Inferior parietal cortex (tissue), 1 donor: ENCODE results near the gene POMZP3.
A peak's percentile ranks its signal among the peaks of the same experiment; 100 is the strongest.
"Not testable (repeated sequence)": the region's sequence is repeated elsewhere in the genome, so short reads cannot be mapped to it uniquely, and the experiment has no call there.

ENCODE experiments used
- DNase-seq: peaks from one replicate; pipeline ENCODE4 v3.0.0-alpha.2; 2016; ENCODE audit errors: extremely low spot score

Gene POMZP3

DNA sequence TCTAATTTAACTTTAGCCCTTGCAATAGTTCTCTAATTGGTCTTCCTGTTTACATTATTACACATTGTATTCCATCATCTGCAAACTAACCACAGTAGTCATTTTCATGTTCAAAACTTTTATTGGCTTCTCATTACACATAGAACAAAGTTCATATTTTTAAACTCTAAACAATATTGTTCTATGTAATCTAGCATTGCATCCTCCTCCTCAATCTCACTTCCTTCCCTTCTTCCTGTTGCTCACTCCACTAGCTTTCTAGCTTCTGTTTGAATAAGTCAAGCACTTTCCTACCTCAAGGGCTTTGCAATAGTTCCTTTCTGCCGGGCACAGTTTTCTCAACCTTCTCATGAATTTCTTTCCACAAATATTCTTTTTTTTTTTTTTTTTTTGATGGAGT is 38.5 kb downstream of the POMZP3 start:
- DNase-seq: not testable (repeated sequence)

DNA sequence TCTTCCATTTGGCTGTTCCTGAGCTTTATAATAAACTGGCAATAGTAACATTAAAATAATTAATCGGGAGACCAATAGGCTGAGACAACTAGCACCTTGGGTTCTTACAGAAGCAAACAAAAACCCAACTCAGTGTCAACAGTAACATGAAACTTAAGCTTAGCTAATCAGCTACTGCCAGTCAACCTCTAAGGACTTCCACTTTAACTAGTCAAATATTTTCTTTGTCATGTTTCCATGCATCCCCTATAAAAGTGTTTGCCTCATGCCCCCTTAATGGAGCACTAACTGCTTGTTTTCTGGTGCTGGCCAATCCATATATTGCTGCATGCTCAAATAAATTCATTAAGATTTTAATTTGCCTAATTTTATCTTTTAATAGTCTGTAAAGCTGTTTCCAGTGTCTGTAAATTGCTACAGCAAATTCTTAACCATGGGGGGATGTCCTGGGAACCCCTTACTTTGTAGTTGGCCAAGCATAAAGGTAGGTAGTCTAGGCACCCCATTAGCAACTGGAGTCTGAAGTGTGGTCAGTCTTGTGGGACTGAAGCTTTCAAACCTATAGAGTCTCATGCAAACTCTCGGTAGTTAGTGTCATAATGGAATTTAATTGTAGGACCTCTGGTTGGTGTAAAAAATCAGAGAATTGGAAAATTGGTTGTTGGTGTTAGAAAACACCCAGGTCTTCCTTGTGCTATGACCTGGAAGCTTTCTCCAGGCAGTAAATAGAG is 40.3 kb downstream of the POMZP3 start:
- not testable (repeated sequence) for DNase-seq

DNA sequence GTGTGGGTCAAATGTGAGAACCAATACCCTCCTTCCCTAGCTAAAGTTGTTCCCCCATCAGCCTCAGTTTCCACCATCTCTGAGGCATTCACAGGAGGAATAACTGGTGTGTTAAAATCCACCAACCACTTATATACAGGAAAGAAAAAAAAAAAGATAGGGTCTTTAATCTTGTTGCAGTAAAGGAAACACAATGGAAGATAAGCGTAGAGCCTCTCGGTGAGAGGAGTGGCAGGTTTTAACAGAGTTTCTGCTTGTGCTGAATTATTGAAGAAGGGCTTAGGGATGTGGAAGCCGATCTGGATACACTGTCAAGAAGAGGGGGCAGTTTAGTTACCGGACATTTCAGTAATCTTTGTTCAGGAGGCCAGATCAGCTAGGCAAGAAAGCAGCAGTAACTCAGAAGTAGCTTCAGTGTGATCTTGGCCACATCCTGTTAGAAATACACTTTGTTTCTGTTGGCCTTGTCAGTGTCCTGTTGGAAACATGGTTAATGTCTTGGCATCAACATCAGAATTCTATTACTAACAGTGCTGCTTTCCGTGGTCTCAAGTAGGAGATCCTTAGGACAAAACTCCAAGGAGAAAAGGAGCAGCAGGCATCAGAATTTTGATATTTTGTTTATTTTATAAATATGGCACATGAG is 43.3 kb downstream of the POMZP3 start:
- not testable (repeated sequence) for DNase-seq

DNA sequence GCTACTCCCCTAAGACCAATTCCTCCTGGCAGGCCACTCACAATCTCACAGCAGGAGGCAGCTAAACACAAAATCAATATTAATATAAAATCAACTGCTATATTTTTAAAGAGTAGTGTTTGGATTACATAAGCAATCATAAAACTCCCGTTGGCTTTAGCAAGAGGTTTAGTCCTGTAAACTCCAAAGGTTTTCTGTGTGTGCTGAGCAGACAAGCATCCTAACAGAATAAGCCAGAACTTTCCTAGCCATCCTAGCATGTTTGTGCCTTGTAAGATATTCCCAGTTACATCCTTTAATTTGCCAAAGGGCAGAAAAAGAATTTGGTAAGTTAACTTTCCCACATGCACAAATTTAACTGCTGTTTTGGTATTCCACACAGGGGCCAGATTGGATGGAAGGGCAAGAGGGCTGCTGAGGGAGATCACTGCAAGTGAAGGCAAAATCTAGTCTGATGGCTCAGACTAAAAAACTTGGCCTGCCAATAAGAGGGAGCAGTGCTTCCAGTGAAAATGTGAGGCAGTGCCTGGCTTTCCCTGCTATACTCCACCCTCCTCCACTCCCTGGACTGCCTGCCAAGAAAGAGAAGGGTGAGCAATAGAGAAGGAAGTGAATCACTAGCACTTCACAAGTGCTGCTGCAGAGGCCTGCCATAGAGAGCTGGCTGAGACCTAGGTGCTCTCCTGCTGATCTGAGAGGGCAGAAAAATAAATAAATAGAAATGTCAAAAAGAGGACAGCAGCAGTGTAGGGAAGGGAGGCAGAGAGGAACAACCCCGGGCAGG is 44.0 kb downstream of the POMZP3 start:
- peak; percentile 55 for DNase-seq

DNA sequence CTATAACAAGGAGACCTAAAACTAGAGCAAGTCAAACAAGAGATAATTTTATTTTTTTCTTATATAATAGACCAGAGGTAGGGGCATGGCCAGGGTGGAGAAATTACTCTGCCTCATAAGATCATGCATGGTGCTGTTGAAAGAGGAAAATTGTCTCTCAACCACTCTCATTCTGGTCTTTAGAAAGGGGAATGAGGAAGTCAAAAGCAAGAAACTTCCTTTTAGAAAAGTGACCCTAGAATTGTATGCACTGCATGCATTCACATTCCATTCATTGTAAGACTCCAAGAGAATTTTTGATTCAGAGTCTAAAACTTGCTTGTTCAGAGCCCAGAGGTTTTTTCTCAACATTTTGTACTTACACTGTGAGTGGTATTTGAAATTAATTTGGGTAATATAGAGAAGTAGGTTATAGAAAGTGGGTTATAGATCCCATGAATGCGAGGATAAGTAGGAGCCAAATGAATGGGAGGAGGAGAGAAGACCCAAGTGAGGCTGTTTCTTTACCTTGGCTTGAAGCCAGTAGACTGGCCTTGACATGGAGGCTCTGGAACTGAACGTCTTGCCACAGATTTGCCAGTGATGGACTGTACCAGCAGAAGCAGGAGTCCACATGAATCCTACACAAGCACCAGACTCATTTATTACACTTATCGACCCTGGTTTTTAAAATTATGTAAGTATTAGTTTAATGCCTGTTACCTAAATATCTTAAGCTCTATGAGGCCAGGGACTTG is 51.0 kb downstream of the POMZP3 start:
- DNase-seq: not testable (repeated sequence)

DNA sequence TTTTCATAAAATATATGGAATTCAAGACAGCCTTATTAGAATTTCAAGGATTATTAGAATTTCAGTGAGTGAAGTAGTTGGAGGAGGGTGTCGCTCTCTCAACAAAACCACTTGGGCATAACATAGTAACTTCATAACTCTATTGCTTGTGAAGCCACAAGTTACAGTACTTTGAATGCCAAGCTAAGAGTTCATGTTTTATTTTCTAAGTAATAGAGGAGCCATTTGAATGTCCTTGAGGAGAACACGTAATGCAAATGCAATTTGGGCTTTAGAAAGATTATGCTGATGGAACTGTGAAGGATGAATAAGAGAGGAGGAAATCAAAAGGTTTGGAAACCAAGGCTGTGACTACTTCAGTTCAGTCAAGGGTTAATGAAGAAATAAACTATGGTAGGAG is 51.6 kb downstream of the POMZP3 start:
- not testable (repeated sequence) for DNase-seq

DNA sequence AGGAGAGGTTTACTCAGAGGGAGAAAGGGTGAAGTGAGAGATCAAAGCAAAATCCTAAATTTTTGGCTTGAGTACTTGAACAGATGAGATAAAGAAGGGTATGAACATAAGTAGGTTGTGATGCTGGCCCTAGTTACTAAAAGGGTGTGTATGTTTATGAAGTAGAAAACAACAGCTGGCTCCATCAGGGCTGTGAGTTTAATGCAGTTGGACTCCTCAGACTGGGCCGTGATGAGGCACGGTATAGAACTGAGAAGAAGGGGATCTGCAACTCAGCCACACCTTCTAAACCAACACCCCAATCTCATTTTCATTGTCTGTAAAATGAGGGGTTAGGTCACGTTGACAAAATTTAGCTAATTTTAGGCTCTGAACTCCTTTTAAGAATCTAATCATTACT is 54.8 kb downstream of the POMZP3 start:
- not testable (repeated sequence) for DNase-seq

DNA sequence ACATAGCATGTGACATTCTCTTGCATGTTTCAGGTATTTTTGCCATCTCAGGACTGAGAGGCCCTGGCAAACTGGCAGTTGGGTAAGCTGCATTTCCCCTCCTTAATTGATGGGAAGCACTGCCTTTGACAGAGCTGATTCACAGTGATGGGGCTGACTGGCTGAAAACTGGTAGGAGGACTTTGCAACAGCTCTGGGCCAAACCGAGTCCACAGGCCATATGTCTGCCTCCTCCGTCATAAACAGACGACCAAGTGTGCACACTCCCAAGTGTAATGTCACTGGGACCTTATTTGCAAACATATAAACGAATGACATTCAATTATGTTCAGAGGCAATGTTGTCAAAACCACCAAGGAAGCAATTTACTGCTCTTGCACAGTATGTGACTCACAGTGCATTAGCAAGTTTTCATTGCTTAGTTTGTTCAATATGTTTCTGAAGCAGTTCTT is 56.7 kb downstream of the POMZP3 start:
- DNase-seq: peak; percentile 12

DNA sequence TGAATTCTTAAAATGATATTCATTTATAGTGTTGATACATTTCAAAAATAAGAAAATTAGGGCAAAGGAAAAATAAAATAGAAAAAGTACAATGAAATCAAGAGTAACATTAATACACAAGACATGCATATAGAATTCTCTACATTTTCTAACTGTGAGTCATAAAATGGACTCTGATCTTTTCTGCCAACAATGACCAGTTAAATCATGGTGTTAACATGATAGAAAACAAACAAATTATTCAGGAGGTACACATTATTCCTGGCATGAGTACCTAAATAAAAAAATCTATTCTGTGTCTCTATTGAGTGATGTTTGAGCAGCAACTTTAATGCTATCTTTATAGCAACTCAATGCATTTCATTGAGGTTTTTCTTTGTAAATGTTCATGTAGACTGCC is 58.3 kb downstream of the POMZP3 start:
- DNase-seq: not testable (repeated sequence)

DNA sequence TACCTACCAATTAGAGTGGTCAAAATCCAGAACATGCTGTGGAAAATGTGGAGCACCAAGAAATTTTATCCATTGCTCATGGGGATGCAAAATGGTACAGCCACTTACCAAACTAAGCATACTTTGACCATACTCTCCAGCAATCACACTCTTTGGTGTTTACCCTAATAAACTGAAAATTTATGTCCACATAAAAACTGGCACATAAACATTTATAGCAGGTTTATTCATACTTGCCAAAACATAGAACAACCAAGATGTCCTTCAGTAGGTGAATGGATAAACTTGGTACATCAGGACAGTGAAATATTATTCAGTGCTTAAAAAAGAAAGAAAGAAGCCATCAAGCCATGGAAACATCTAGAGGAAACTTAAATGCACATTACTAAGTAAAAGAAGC is 59.3 kb downstream of the POMZP3 start:
- not testable (repeated sequence) for DNase-seq

DNA sequence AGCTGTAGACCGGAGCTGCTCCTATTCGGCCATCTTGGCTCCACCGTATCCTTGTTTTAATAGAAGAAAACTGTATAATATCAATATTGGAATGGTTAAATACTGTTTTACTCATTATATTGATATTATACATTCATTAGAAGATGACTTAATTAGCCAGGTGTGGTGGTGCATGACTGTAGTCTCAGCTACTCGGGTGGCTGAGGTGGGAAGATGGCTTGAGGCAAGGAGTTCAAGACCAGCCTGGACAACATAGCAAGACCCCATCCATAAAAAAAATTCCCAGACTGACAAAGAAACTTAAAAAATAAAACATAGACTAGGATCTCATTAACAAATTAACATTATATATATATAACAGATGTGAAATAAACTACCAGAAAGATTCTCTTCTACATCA is 59.8 kb downstream of the POMZP3 start:
- not testable (repeated sequence) for DNase-seq

DNA sequence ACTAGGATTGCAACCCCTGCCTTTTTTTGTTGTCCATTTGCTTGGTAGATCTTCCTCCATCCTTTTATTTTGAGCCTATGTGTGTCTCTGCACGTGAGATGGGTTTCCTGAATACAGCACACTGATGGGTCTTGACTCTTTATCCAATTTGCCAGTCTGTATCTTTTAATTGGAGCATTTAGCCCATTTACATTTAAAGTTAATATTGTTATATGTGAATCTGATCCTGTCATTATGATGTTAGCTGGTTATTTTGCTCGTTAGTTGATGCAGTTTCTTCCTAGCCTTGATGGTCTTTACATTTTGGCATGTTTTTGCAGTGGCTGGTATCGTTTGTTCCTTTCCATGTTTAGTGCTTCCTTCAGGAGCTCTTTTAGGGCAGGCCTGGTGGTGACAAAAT is 62.1 kb downstream of the POMZP3 start:
- not testable (repeated sequence) for DNase-seq

DNA sequence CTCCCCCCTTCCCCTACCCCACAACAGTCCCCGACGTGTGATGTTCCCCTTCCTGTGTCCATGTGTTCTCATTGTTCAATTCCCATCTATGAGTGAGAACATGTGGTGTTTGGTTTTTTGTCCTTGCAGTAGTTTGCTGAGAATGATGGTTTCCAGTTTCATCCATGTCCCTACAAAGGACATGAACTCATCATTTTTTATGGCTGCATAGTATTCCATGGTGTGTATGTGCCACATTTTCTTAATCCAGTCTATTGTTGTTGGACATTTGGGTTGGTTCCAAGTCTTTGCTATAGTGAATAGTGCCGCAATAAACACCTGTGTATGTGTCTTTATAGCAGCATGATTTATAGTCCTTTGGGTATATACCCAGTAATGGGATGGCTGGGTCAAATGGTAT is 65.7 kb downstream of the POMZP3 start:
- DNase-seq: not testable (repeated sequence)

DNA sequence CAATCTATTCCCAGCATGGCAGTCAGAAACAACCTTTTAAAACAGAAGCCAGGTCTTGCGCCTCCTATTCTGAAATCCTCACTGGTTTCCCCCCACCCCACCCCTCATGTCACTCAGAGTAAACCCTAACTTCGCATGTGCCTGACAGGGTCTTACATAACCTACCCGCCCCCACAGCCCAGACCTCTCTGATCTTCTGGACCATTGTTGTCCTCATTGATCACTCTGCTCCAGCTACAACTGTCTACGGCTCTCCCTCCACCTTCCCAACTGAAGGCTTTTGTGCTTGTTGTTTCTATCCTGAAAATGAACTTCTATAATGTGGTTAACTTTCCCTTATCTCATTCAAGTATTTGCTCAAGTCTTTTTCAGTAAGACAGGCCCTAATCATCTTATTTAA is 66.9 kb downstream of the POMZP3 start:
- DNase-seq: not testable (repeated sequence)
